ENCODE measurements around the gene CALD1.

Gene CALD1

GRCh38 chr7:134755422-134756022 is 23.9 kb upstream of the CALD1 start:
- no peak for TF ChIP-seq ZNF2 (tag by site-specific recombination; IDR thresholded peaks at IDR 0.05)
- TF ChIP-seq, protein P1, sequence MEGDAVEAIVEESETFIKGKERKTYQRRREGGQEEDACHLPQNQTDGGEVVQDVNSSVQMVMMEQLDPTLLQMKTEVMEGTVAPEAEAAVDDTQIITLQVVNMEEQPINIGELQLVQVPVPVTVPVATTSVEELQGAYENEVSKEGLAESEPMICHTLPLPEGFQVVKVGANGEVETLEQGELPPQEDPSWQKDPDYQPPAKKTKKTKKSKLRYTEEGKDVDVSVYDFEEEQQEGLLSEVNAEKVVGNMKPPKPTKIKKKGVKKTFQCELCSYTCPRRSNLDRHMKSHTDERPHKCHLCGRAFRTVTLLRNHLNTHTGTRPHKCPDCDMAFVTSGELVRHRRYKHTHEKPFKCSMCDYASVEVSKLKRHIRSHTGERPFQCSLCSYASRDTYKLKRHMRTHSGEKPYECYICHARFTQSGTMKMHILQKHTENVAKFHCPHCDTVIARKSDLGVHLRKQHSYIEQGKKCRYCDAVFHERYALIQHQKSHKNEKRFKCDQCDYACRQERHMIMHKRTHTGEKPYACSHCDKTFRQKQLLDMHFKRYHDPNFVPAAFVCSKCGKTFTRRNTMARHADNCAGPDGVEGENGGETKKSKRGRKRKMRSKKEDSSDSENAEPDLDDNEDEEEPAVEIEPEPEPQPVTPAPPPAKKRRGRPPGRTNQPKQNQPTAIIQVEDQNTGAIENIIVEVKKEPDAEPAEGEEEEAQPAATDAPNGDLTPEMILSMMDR (tag by site-specific recombination; IDR thresholded peaks at IDR 0.05): peak; percentile 18; the same call in 1 of the 2 replicates
- H3K27ac ChIP-seq (ENCODE audit: extremely low read depth, low read depth, low read length): no peak overlapping the region
- H3K36me3 ChIP-seq (ENCODE audit: control insufficient read depth in 2 of 2, insufficient read depth in 1 of 2, low read length in 2 of 2): no peaks in the 10 kb centered on the region
- H3K9me3 ChIP-seq (ENCODE audit: control insufficient read depth, insufficient read depth, low read depth, low read length): no peaks in the 10 kb centered on the region
- H3K4me1 ChIP-seq (ENCODE audit: control insufficient read depth, insufficient read depth, low read length): no peaks in the 10 kb centered on the region
- H3K4me3 ChIP-seq (ENCODE audit: low read depth, low read length): no peak overlapping the region
- CTCF ChIA-PET: interaction anchor here (0.5 to 2.6 kb wide), 7 partner anchors 12 to 124 kb away, joined by 3 to 10 read pairs (median 3); partner anchors contain the start of gene BPGM
- POLR2A ChIA-PET: interaction anchor here (1.1 kb wide), 1 partner anchor 136 kb away, joined by 3 read pairs; no protein-coding TSS in a partner anchor

DNA sequence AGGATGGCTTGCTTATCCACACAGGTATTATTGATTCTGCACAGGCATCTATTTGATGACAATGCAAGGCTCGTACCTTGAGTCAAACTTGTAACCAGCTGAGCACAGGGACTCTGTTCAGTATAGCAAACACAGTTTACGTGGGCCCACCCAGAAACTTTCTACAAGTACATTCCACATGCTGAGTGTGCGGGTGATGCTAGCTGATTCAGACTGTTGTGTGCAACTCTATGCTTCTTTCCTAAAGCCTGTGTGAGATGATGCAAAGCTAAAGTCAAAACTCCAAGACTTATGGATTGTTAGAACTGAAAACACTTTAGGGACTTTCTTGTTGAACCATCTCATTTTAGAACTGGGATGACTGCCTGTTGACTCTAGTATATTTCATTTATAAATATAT is 21.5 kb upstream of the CALD1 start:
- no peaks in the 10 kb centered on the region for H3K9me3 ChIP-seq (ENCODE audit: control insufficient read depth, insufficient read depth, low read depth, low read length)
- H3K36me3 ChIP-seq (ENCODE audit: control insufficient read depth in 2 of 2, insufficient read depth in 1 of 2, low read length in 2 of 2): no peaks in the 10 kb centered on the region
- H3K27ac ChIP-seq (ENCODE audit: extremely low read depth, low read depth, low read length): no peak overlapping the region
- POLR2A ChIA-PET: no interaction called here
- no peak for TF ChIP-seq ZNF777 (tag by site-specific recombination; IDR thresholded peaks at IDR 0.05; ENCODE audit: borderline replicate concordance)
- TF ChIP-seq HOXA7 (CRISPR knock-in tag; IDR thresholded peaks at IDR 0.05; ENCODE audit: borderline replicate concordance): no peak
- TF ChIP-seq ZNF776 (tag by site-specific recombination; IDR thresholded peaks at IDR 0.05; ENCODE audit: borderline replicate concordance): no peak
- TF ChIP-seq ZFP3 (tag by site-specific recombination; IDR thresholded peaks at IDR 0.05; ENCODE audit: low read depth): no peak
- no peak for TF ChIP-seq ZNF660 (tag by site-specific recombination; IDR thresholded peaks at IDR 0.05)
- TF ChIP-seq, protein P2, sequence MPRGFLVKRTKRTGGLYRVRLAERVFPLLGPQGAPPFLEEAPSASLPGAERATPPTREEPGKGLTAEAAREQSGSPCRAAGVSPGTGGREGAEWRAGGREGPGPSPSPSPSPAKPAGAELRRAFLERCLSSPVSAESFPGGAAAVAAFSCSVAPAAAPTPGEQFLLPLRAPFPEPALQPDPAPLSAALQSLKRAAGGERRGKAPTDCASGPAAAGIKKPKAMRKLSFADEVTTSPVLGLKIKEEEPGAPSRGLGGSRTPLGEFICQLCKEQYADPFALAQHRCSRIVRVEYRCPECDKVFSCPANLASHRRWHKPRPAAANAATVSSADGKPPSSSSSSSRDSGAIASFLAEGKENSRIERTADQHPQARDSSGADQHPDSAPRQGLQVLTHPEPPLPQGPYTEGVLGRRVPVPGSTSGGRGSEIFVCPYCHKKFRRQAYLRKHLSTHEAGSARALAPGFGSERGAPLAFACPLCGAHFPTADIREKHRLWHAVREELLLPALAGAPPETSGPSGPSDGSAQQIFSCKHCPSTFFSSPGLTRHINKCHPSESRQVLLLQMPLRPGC (tag by site-specific recombination; IDR thresholded peaks at IDR 0.05): no peak
- no peak for TF ChIP-seq ZNF211 (tag by site-specific recombination; IDR thresholded peaks at IDR 0.05; ENCODE audit: low read depth)
- TF ChIP-seq ZNF138 (tag by site-specific recombination; IDR thresholded peaks at IDR 0.05; ENCODE audit: borderline replicate concordance): no peak
- no peak for TF ChIP-seq ZSCAN16 (tag by site-specific recombination; IDR thresholded peaks at IDR 0.05)
- TF ChIP-seq ZNF558 (tag by site-specific recombination; IDR thresholded peaks at IDR 0.05): no peak
- no peak for TF ChIP-seq ZNF214 (tag by site-specific recombination; IDR thresholded peaks at IDR 0.05; ENCODE audit: borderline replicate concordance)
- TF ChIP-seq ZNF585B (tag by site-specific recombination; IDR thresholded peaks at IDR 0.05): no peak
- TF ChIP-seq ZNF521 (tag by site-specific recombination; IDR thresholded peaks at IDR 0.05): no peak
- no peak overlapping the region for H3K4me3 ChIP-seq (ENCODE audit: low read depth, low read length)
- no peaks in the 10 kb centered on the region for H3K4me1 ChIP-seq (ENCODE audit: control insufficient read depth, insufficient read depth, low read length)
- CTCF ChIA-PET: interaction anchor here (0.6 to 2.1 kb wide), 2 partner anchors 8 to 195 kb away, joined by 3 to 11 read pairs; no protein-coding TSS in a partner anchor

- POLR2A ChIA-PET: no interaction called here
- Histone ChIP-seq H3K27ac (ENCODE audit: extremely low read depth, low read depth, low read length) (no peak overlapping the region), H3K9me3 (ENCODE audit: control insufficient read depth, insufficient read depth, low read depth, low read length) (no peaks in the 10 kb centered on the region), H3K4me1 (ENCODE audit: control insufficient read depth, insufficient read depth, low read length) (no peaks in the 10 kb centered on the region), H3K4me3 (ENCODE audit: low read depth, low read length) (no peak overlapping the region), H3K36me3 (ENCODE audit: control insufficient read depth in 2 of 2, insufficient read depth in 1 of 2, low read length in 2 of 2) (no peaks in the 10 kb centered on the region)
- CTCF ChIA-PET: interaction anchor here (0.6 to 2.1 kb wide), 5 partner anchors 9 to 229 kb away, joined by 3 to 11 read pairs (median 4); no protein-coding TSS in a partner anchor
- TF ChIP-seq ZNF132 (tag by site-specific recombination; IDR thresholded peaks at IDR 0.05; ENCODE audit: borderline replicate concordance) (no peak), ZNF214 (tag by site-specific recombination; IDR thresholded peaks at IDR 0.05; ENCODE audit: borderline replicate concordance) (no peak), ZBTB17 (tag by site-specific recombination; IDR thresholded peaks at IDR 0.05) (no peak), ZNF544 (tag by site-specific recombination; IDR thresholded peaks at IDR 0.05) (no peak), ZNF626 (tag by site-specific recombination; IDR thresholded peaks at IDR 0.05) (no peak), ZNF324 (tag by site-specific recombination; IDR thresholded peaks at IDR 0.05) (no peak), ZNF701 (tag by site-specific recombination; IDR thresholded peaks at IDR 0.05) (no peak)
These were observed 20.5 kb upstream of the CALD1 start for GRCh38 chr7:134758981-134759380.

Data from HEK293 (cell line).